ENCODE data around the gene ZNF525.
"Not testable (repeated sequence)": the region's sequence is repeated elsewhere in the genome, so short reads cannot be mapped to it uniquely, and the experiment has no call there.

ZNF525 gene

GRCh38 chr19:53365134-53365898 lies at the start of gene ZNF525:
TSS of gene ZNF525 (plus strand) at chr19:53365705. CDS start at chr19:53372282, 6,577 bp downstream.
- peak; percentile 21 for TF ChIP-seq CTCF (IDR thresholded peaks at IDR 0.05; ENCODE audit: low read length, missing control alignments)
- H3K4me3 ChIP-seq (replicated peaks; ENCODE audit: low read depth, low read length), result peak within 1 kb of the TSS; percentile 83
- peak; percentile 79 for DNase-seq (ENCODE audit: low read depth)

GRCh38 chr19:53328967-53329366 lies 36.5 kb upstream of the ZNF525 start:
- peak; percentile 17 for DNase-seq (ENCODE audit: low read depth)
- H3K4me3 ChIP-seq (replicated peaks; ENCODE audit: low read depth, low read length), result no peak overlapping the region

GRCh38 chr19:53332484-53332883 lies 33.0 kb upstream of the ZNF525 start:
- DNase-seq (ENCODE audit: low read depth), result no peak
- H3K4me3 ChIP-seq (replicated peaks; ENCODE audit: low read depth, low read length), result peak overlapping the region; percentile 99
- no peak for TF ChIP-seq CTCF (IDR thresholded peaks at IDR 0.05; ENCODE audit: low read length, missing control alignments)

More at GRCh38 chr19:53328967-53329366, 36.5 kb upstream of the ZNF525 start:
- TF ChIP-seq CTCF (IDR thresholded peaks at IDR 0.05; ENCODE audit: low read length, missing control alignments), result no peak

GRCh38 chr19:53333066-53333462 lies 32.4 kb upstream of the ZNF525 start:
- no peak for DNase-seq (ENCODE audit: low read depth)
- TF ChIP-seq CTCF (IDR thresholded peaks at IDR 0.05; ENCODE audit: low read length, missing control alignments), result no peak
- H3K4me3 ChIP-seq (replicated peaks; ENCODE audit: low read depth, low read length), result peak overlapping the region; percentile 99

- DNase-seq (ENCODE audit: low read depth), result peak; percentile 93
- no peak for TF ChIP-seq CTCF (IDR thresholded peaks at IDR 0.05; ENCODE audit: low read length, missing control alignments)
- H3K4me3 ChIP-seq (replicated peaks; ENCODE audit: low read depth, low read length), result peak within 1 kb of the TSS; percentile 99
Measured at GRCh38 chr19:53333463-53334449, 31.7 kb upstream of the ZNF525 start, which contains the start of gene ZNF845. TSS of gene ZNF845 (plus strand) at chr19:53333749. CDS start at chr19:53341308, 7,559 bp downstream.

GRCh38 chr19:53344403-53344802 lies 21.1 kb upstream of the ZNF525 start:
- H3K4me3 ChIP-seq (replicated peaks; ENCODE audit: low read depth, low read length), result not testable (repeated sequence)

GRCh38 chr19:53355739-53356138 lies 9.8 kb upstream of the ZNF525 start:
- TF ChIP-seq CTCF (IDR thresholded peaks at IDR 0.05; ENCODE audit: low read length, missing control alignments), result no peak
- no peak overlapping the region for H3K4me3 ChIP-seq (replicated peaks; ENCODE audit: low read depth, low read length)
- DNase-seq (ENCODE audit: low read depth), result no peak

More at GRCh38 chr19:53344403-53344802, 21.1 kb upstream of the ZNF525 start:
- DNase-seq (ENCODE audit: low read depth), result not testable (repeated sequence)

Data from fibroblast of pulmonary artery (primary cell).